H9 (cell line): ENCODE data around the gene CHRNA3. TPM values are rescaled to one million over a fixed set of nuclear protein-coding genes. Genes with fewer than 3 reads are reported as not detected.

Experiments
- DNase-seq: peaks from one replicate; pipeline ENCODE4 v3.0.0-alpha.2; 2017
- H2AFZ ChIP-seq: one replicate; pipeline ENCODE4 v1.6.1; 2013; ENCODE audit warnings: mild to moderate bottlenecking, low read length, control low read depth, moderate library complexity
- H2AK5ac ChIP-seq: 2 replicates; pipeline ENCODE4 v1.6.1; 2013; ENCODE audit warnings: low read length, control low read depth, mixed read lengths; ENCODE audit not compliant: insufficient read length
- H2BK120ac ChIP-seq: one replicate; pipeline ENCODE4 v1.6.1; 2013; ENCODE audit warnings: low read depth, mild to moderate bottlenecking, low read length, control low read depth, inconsistent platforms; ENCODE audit not compliant: poor library complexity, severe bottlenecking
- H2BK12ac ChIP-seq: 2 replicates; pipeline ENCODE4 v1.6.1; 2013; ENCODE audit warnings: low read length, control low read depth, mixed read lengths, low read depth; ENCODE audit not compliant: insufficient read length
- H2BK15ac ChIP-seq: 2 replicates; pipeline ENCODE4 v1.6.1; 2013; ENCODE audit warnings: low read depth, low read length, control low read depth
- H2BK20ac ChIP-seq: one replicate; pipeline ENCODE4 v1.6.1; 2013; ENCODE audit warnings: low read depth, mild to moderate bottlenecking, low read length, control low read depth, inconsistent platforms; ENCODE audit not compliant: poor library complexity, severe bottlenecking
- H2BK5ac ChIP-seq: 2 replicates; pipeline ENCODE4 v1.6.1; 2013; ENCODE audit warnings: low read length, control low read depth, mixed read lengths; ENCODE audit not compliant: insufficient read length
- H3K14ac ChIP-seq: 2 replicates; pipeline ENCODE4 v1.6.1; 2013; ENCODE audit warnings: low read length, control low read depth; ENCODE audit not compliant: insufficient read depth
- H3K18ac ChIP-seq: 2 replicates; pipeline ENCODE4 v1.6.1; 2013; ENCODE audit warnings: low read depth, mild to moderate bottlenecking, mixed read lengths, low read length, control low read depth; ENCODE audit not compliant: insufficient read length
- H3K23ac ChIP-seq: 2 replicates; pipeline ENCODE4 v1.6.1; 2013; ENCODE audit warnings: low read length, control low read depth, mixed read lengths, low read depth; ENCODE audit not compliant: insufficient read length
- H3K23me2 ChIP-seq: 2 replicates; pipeline ENCODE4 v1.6.1; 2013; ENCODE audit warnings: low read depth, mild to moderate bottlenecking, mixed read lengths, low read length, control low read depth; ENCODE audit not compliant: insufficient read length, poor library complexity, severe bottlenecking
- H3K27ac ChIP-seq: 2 replicates; pipeline ENCODE4 v1.5.1; 2013; ENCODE audit warnings: low read length, control low read depth, mixed read lengths, low read depth; ENCODE audit not compliant: insufficient read length
- H3K27me3 ChIP-seq: 2 replicates; pipeline ENCODE4 v1.6.1; 2013; ENCODE audit warnings: low read length, control low read depth, inconsistent platforms; ENCODE audit not compliant: insufficient read depth
- H3K4ac ChIP-seq: 2 replicates; pipeline ENCODE4 v1.6.1; 2013; ENCODE audit warnings: low read depth, mild to moderate bottlenecking, control low read depth, inconsistent platforms, low read length, moderate library complexity
- H3K4me1 ChIP-seq: 2 replicates; pipeline ENCODE4 v1.6.1; 2013; ENCODE audit warnings: low read length, control low read depth, inconsistent platforms; ENCODE audit not compliant: insufficient read depth
- H3K4me2 ChIP-seq: 2 replicates; pipeline ENCODE4 v1.6.1; 2013; ENCODE audit warnings: low read length, control low read depth, mixed read lengths; ENCODE audit not compliant: insufficient read length, insufficient read depth
- H3K56ac ChIP-seq: 2 replicates; pipeline ENCODE4 v1.6.1; 2013; ENCODE audit warnings: low read depth, mild to moderate bottlenecking, mixed read lengths, low read length, control low read depth; ENCODE audit not compliant: insufficient read length
- H3K79me1 ChIP-seq: 2 replicates; pipeline ENCODE4 v1.6.1; 2013; ENCODE audit warnings: low read depth, mild to moderate bottlenecking, moderate library complexity, low read length, control low read depth, inconsistent platforms; ENCODE audit not compliant: insufficient read depth, poor library complexity, severe bottlenecking
- H3K79me2 ChIP-seq: 2 replicates; pipeline ENCODE4 v1.6.1; 2013; ENCODE audit warnings: low read length, control low read depth, inconsistent platforms; ENCODE audit not compliant: insufficient read depth
- H3K9ac ChIP-seq: 2 replicates; pipeline ENCODE4 v1.6.1; 2013; ENCODE audit warnings: low read length, control low read depth, mixed read lengths; ENCODE audit not compliant: insufficient read length; ENCODE audit errors: extremely low read depth
- H3K9me3 ChIP-seq: one replicate; pipeline ENCODE4 v1.6.1; 2013; ENCODE audit warnings: low read depth, low read length, inconsistent platforms; ENCODE audit not compliant: control insufficient read depth
- H3T11ph ChIP-seq: one replicate; pipeline ENCODE4 v1.6.1; 2013; ENCODE audit warnings: mild to moderate bottlenecking, low read length, control low read depth, inconsistent platforms
- H4K20me1 ChIP-seq: one replicate; pipeline ENCODE4 v1.6.1; 2013; ENCODE audit not compliant: control insufficient read depth, insufficient read length, insufficient read depth
- H4K5ac ChIP-seq: 2 replicates; pipeline ENCODE4 v1.6.1; 2013; ENCODE audit warnings: low read depth, mild to moderate bottlenecking, mixed read lengths, low read length, control low read depth; ENCODE audit not compliant: insufficient read length
- H4K8ac ChIP-seq: replicated peaks from 2 replicates; pipeline ENCODE4 v1.6.1; 2013; ENCODE audit warnings: low read length, control low read depth, mixed read lengths, low read depth; ENCODE audit not compliant: insufficient read length
- H4K91ac ChIP-seq: 2 replicates; pipeline ENCODE4 v1.6.1; 2013; ENCODE audit warnings: low read depth, mild to moderate bottlenecking, moderate library complexity, mixed read lengths, low read length, control low read depth; ENCODE audit not compliant: insufficient read length
- H3K27ac Mint-ChIP-seq, 3 experiments: 2 replicates in 2 of 3; 3 replicates in 1 of 3; pipeline ENCODE4 v1.8.0; 2020 to 2021; ENCODE audit warnings: mixed read lengths in 3 of 3, mild to moderate bottlenecking in 1 of 3, moderate library complexity in 1 of 3
- H3K27me3 Mint-ChIP-seq: 2 replicates; pipeline ENCODE4 v1.8.0; 2021; ENCODE audit warnings: low read depth, mild to moderate bottlenecking, moderate library complexity, mixed read lengths
- H3K36me3 Mint-ChIP-seq, 3 experiments: 2 replicates in 2 of 3; 3 replicates in 1 of 3; pipeline ENCODE4 v1.8.0; 2020 to 2021; ENCODE audit warnings: low read depth in 3 of 3, mixed read lengths in 3 of 3; ENCODE audit not compliant: insufficient read depth in 1 of 3
- H3K4me1 Mint-ChIP-seq, 2 experiments: 2 replicates each; pipeline ENCODE4 v1.8.0; 2020; ENCODE audit warnings: mixed read lengths in 2 of 2
- H3K4me3 Mint-ChIP-seq, 2 experiments: 2 replicates in 1 of 2; 3 replicates in 1 of 2; pipeline ENCODE4 v1.8.0; 2020 to 2021; ENCODE audit warnings: mild to moderate bottlenecking in 2 of 2, mixed read lengths in 2 of 2, moderate library complexity in 1 of 2
- H3K9me3 Mint-ChIP-seq, 2 experiments: 2 replicates in 1 of 2; 3 replicates in 1 of 2; pipeline ENCODE4 v1.8.0; 2020; ENCODE audit warnings: mild to moderate bottlenecking in 2 of 2, mixed read lengths in 2 of 2, moderate library complexity in 1 of 2
- WGBS: extraction: QIAGEN DNeasy Blood & Tissue Kit; methylation state at CpG from one replicate; pipeline ENCODE4 v1.1.7; 2013; ENCODE audit warnings: missing lambda C conversion rate, low lambda C conversion rate, mixed read lengths; ENCODE audit not compliant: insufficient read length; ENCODE audit errors: extremely low coverage; 5-methylcytosine and 5-hydroxymethylcytosine counted together
- total RNA-seq: library from RNA; stranded (reverse); gene quantifications from 2 replicates; pipeline ENCODE4 v1.2.1, GENCODE V29; 2021
- TF ChIP-seq, protein P1 (sequence below): fragments of 200-600 bp; sonication (generic); conservative IDR thresholded peaks from 3 replicates; pipeline ENCODE4 v1.8.0; 2021; ENCODE audit warnings: antibody characterized with exemption, mild to moderate bottlenecking

The CHRNA3 gene
- total RNA-seq, 1 experiment from 2014 or later, result 0.81 TPM

DNA sequence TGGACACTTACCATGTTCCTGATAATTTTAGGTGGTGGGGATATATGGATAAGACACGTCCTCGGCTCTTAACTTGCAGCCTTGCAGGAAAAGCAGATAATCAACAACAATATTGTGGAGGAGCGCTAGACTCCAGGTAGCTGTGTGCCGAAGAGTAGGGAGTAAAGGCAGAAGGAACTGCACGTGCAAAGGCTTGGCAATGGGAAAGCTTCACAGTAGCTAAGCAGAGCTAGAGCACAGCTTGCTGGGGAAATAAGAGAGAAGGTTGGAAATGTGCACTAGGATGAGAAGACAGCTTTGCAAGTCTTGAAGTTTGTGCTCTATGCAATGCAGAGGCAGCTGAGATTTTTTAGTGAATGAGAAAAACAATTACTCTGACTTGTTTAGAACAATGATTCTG, 68.2 kb downstream of the CHRNA3 start:
- no peak overlapping the region for H2BK5ac ChIP-seq
- DNase-seq, result no peak
- TF ChIP-seq, protein P1, sequence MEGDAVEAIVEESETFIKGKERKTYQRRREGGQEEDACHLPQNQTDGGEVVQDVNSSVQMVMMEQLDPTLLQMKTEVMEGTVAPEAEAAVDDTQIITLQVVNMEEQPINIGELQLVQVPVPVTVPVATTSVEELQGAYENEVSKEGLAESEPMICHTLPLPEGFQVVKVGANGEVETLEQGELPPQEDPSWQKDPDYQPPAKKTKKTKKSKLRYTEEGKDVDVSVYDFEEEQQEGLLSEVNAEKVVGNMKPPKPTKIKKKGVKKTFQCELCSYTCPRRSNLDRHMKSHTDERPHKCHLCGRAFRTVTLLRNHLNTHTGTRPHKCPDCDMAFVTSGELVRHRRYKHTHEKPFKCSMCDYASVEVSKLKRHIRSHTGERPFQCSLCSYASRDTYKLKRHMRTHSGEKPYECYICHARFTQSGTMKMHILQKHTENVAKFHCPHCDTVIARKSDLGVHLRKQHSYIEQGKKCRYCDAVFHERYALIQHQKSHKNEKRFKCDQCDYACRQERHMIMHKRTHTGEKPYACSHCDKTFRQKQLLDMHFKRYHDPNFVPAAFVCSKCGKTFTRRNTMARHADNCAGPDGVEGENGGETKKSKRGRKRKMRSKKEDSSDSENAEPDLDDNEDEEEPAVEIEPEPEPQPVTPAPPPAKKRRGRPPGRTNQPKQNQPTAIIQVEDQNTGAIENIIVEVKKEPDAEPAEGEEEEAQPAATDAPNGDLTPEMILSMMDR, result no peak
- H3K18ac ChIP-seq, result no peak overlapping the region
- no peak overlapping the region for H3K9ac ChIP-seq
- no peak overlapping the region for H3K27ac ChIP-seq
- no peak overlapping the region for H3K27ac Mint-ChIP-seq
- no peak overlapping the region for H4K8ac ChIP-seq
- H4K5ac ChIP-seq, result no peak overlapping the region
- no peak overlapping the region for H2BK12ac ChIP-seq
- H2AK5ac ChIP-seq, result no peak overlapping the region
- no peak overlapping the region for H3K4me3 Mint-ChIP-seq
- WGBS, result no CpG with 5 or more reads among the region's 5 CpGs
- H3K9me3 ChIP-seq, result no peaks in the 10 kb centered on the region
- peaks cover 8 to 34% (median 14%) of the 10 kb centered on the region in 3 experiments; a peak in 5 of 7 replicates for H3K36me3 Mint-ChIP-seq
- H3K27me3 ChIP-seq, result no peaks in the 10 kb centered on the region
- no peak overlapping the region for H2BK20ac ChIP-seq
- H3K4me1 Mint-ChIP-seq, result no peaks in the 10 kb centered on the region
- no peak overlapping the region for H3K4me2 ChIP-seq
- no peak overlapping the region for H2AFZ ChIP-seq
- H3K9me3 Mint-ChIP-seq, result no peaks in the 10 kb centered on the region
- H3K56ac ChIP-seq, result no peak overlapping the region
- no peak overlapping the region for H2BK15ac ChIP-seq
- H4K91ac ChIP-seq, result no peak overlapping the region
- H3K4me1 ChIP-seq, result no peaks in the 10 kb centered on the region
- no peak overlapping the region for H3T11ph ChIP-seq
- no peaks in the 10 kb centered on the region for H3K79me1 ChIP-seq
- no peak overlapping the region for H3K23ac ChIP-seq
- no peak overlapping the region for H3K4ac ChIP-seq
- no peaks in the 10 kb centered on the region for H3K23me2 ChIP-seq
- H3K27me3 Mint-ChIP-seq, result no peaks in the 10 kb centered on the region
- H4K20me1 ChIP-seq, result no peaks in the 10 kb centered on the region
- H3K14ac ChIP-seq, result no peak overlapping the region
- no peaks in the 10 kb centered on the region for H3K79me2 ChIP-seq
- no peak overlapping the region for H2BK120ac ChIP-seq
